Endothelial cell of umbilical vein (primary cell): ENCODE results near the gene THAP4. TPM values are rescaled to one million over a fixed set of nuclear protein-coding genes. Genes with fewer than 3 reads are reported as not detected.
A peak's percentile ranks its signal among the peaks of the same experiment; 100 is the strongest.

ENCODE experiments used
- BruUV-seq: library from RNA; stranded (reverse); fragments of 400-500 nt; replicated peaks from 2 replicates; lab custom pipeline; 2021; lab: Mats Ljungman, UMichigan
- CTCF ChIA-PET: fragments of 300-600, 350-600 bp; sonication (Branson Sonifier 250); formaldehyde crosslinking; loops from one replicate; lab custom pipeline; 2021; ENCODE audit warnings: antibody characterized with exemption, inconsistent platforms; lab: Charles Lee
- POLR2A ChIA-PET: fragments of 300-600, 350-600 bp; sonication (Branson Sonifier 250); formaldehyde crosslinking; loops from one replicate; lab custom pipeline; 2021; ENCODE audit warnings: antibody characterized with exemption, inconsistent platforms; lab: Charles Lee
- DNase-seq: peaks from one replicate; pipeline ENCODE4 v3.0.0-alpha.2; 2011; ENCODE audit warnings: low read depth, low spot score
- FAIRE-seq: peaks from 2 replicates; lab custom pipeline; 2011; peaks lifted over from hg19 to GRCh38; lab: Jason Lieb, UNC
- H2AFZ ChIP-seq: 2 replicates; pipeline ENCODE4 v1.6.0; 2012; ENCODE audit warnings: low read depth, low read length, control low read depth, inconsistent platforms
- H3K27ac ChIP-seq: 2 replicates; pipeline ENCODE4 v1.5.1; 2011; ENCODE audit warnings: low read depth, mild to moderate bottlenecking, control low read depth, low read length, moderate library complexity; ENCODE audit not compliant: insufficient read depth
- H3K27me3 ChIP-seq, 2 experiments: 2 replicates each; pipeline versions ENCODE4 v1.6.0 to v1.6.1; 2011; ENCODE audit warnings: low read length in 2 of 2, mixed read lengths in 1 of 2; ENCODE audit not compliant: control insufficient read depth in 2 of 2, insufficient read depth in 2 of 2
- H3K36me3 ChIP-seq, 2 experiments: 2 replicates in 1 of 2; 3 replicates in 1 of 2; pipeline ENCODE4 v1.5.1; 2011; ENCODE audit warnings: low read length in 2 of 2, mild to moderate bottlenecking in 1 of 2, moderate library complexity in 1 of 2; ENCODE audit not compliant: control insufficient read depth in 2 of 2, insufficient read depth in 2 of 2; ENCODE audit errors: extremely low read depth in 1 of 2
- H3K4me1 ChIP-seq: 3 replicates; pipeline ENCODE4 v1.5.1; 2011; ENCODE audit warnings: mild to moderate bottlenecking, low read length; ENCODE audit not compliant: control insufficient read depth, insufficient read depth; ENCODE audit errors: extremely low read depth
- H3K4me2 ChIP-seq: 2 replicates; pipeline ENCODE4 v1.6.1; 2011; ENCODE audit warnings: low read length, control low read depth, mixed read lengths; ENCODE audit not compliant: insufficient read depth
- H3K4me3 ChIP-seq, 3 experiments: fragments of 200-600 bp in 1 of 3; sonication (generic), shearing (Covaris generic) in 1 of 3; replicated peaks in 1 of 3; 2 replicates each; pipeline ENCODE4 v1.5.1; 2011 to 2016; ENCODE audit warnings: control low read depth in 3 of 3, low read length in 3 of 3, mild to moderate bottlenecking in 2 of 3, inconsistent platforms in 1 of 3, low read depth in 1 of 3, moderate library complexity in 1 of 3; ENCODE audit not compliant: insufficient read depth in 1 of 3
- H3K79me2 ChIP-seq: 2 replicates; pipeline ENCODE4 v1.6.0; 2012; ENCODE audit warnings: low read length, inconsistent platforms; ENCODE audit not compliant: control insufficient read depth, insufficient read depth
- H3K9ac ChIP-seq: replicated peaks from 2 replicates; pipeline ENCODE3; 2011; ENCODE audit warnings: low read length, control low read depth; ENCODE audit not compliant: insufficient read depth; ENCODE audit errors: extremely low read depth
- H3K9me1 ChIP-seq: replicated peaks from 3 replicates; pipeline ENCODE4 v1.6.0; 2011; ENCODE audit warnings: mild to moderate bottlenecking, low read length; ENCODE audit not compliant: control insufficient read depth, insufficient read depth; ENCODE audit errors: extremely low read depth
- H3K9me3 ChIP-seq: replicated peaks from 2 replicates; pipeline ENCODE4 v1.5.1; 2012; ENCODE audit warnings: low read length, inconsistent platforms; ENCODE audit not compliant: control insufficient read depth, insufficient read depth
- H4K20me1 ChIP-seq: replicated peaks from 2 replicates; pipeline ENCODE3; 2011; ENCODE audit warnings: mild to moderate bottlenecking, low read length; ENCODE audit not compliant: control insufficient read depth, insufficient read depth; ENCODE audit errors: extremely low read depth
- CTCF ChIP-seq, 2 donors: IDR thresholded peaks; 1 replicate in 1 of 2; 2 replicates in 1 of 2; pipeline ENCODE4 v1.5.1; 2011; ENCODE audit warnings: low read length in 2 of 2, mild to moderate bottlenecking in 2 of 2, moderate library complexity in 2 of 2, control low read depth in 1 of 2, inconsistent platforms in 1 of 2, low read depth in 1 of 2; ENCODE audit not compliant: insufficient read depth in 1 of 2; ENCODE audit errors: extremely low read depth in 1 of 2
- EZH2 ChIP-seq: IDR thresholded peaks from 2 replicates; pipeline ENCODE4 v1.6.1; 2012; ENCODE audit warnings: borderline replicate concordance, low read depth, mild to moderate bottlenecking, moderate library complexity, low read length, inconsistent platforms; ENCODE audit not compliant: severe bottlenecking
- GATA2 ChIP-seq: IDR thresholded peaks from 2 replicates; pipeline ENCODE4 v1.7.0; 2011; ENCODE audit warnings: low read depth, mild to moderate bottlenecking, moderate library complexity, mixed read lengths, low read length; ENCODE audit not compliant: insufficient read length, insufficient read depth
- MYC ChIP-seq: IDR thresholded peaks from one replicate; pipeline ENCODE4 v1.6.1; 2011; ENCODE audit warnings: mild to moderate bottlenecking, low read depth, low read length
- POLR2AphosphoS5 ChIP-seq: IDR thresholded peaks from 2 replicates; pipeline ENCODE4 v1.6.1; 2012; ENCODE audit warnings: low read depth, mild to moderate bottlenecking, control low read depth, low read length, moderate library complexity; ENCODE audit not compliant: insufficient read depth
- dilution Hi-C: fragments of 300-500 bp; cut with MboI; formaldehyde crosslinking; loops from one replicate; pipeline ENCODE4 v1.15.0; 2019; ENCODE audit warnings: low sequenced_read_pairs; ENCODE audit not compliant: extremely low pct_ligation_motif_present
- intact Hi-C: fragments of 100-400 bp; cut with micrococcal nuclease; formaldehyde crosslinking; loops from one replicate; pipeline ENCODE4 v1.10.0; 2022
- polyA plus RNA-seq, 4 experiments: library from polyadenylated mRNA; depleted of rRNA in 3 of 4; stranded (reverse) in 3 of 4; unstranded in 1 of 4; fragments of >200 nt; gene quantifications; 2 replicates each; pipeline versions ENCODE4 v1.2.1 to v1.2.3, GENCODE V29; 2011 to 2012; ENCODE audit warnings: missing spikeins in 1 of 4
- total RNA-seq: library from RNA; stranded (reverse); gene quantifications from 2 replicates; pipeline ENCODE4 v1.2.3, GENCODE V29; 2021

Gene THAP4
- total and polyA plus RNA-seq, 2 donors (not counting 3 experiments of a cell fraction or from before 2014, with no cell fraction given): 45.4 to 47.4 TPM

GRCh38 chr2:241653210-241653750 lies 16.3 kb upstream of the THAP4 start:
- intact Hi-C loops: no loop called here
- ChIA-PET CTCF (no interaction called here), POLR2A (no interaction called here)
- no peaks in the 10 kb centered on the region for H3K9me1 ChIP-seq
- H3K36me3 ChIP-seq: peaks cover 16 to 41% of the 10 kb centered on the region in 2 experiments
- H3K4me3 ChIP-seq: no peak overlapping the region
- dilution Hi-C loops: no loop called here
- TF ChIP-seq POLR2AphosphoS5 (no peak), GATA2 (no peak), EZH2 (no peak)
- no peak overlapping the region for H3K4me2 ChIP-seq
- no peaks in the 10 kb centered on the region for H4K20me1 ChIP-seq
- peak; percentile 49 for FAIRE-seq
- no peaks in the 10 kb centered on the region for H3K9me3 ChIP-seq
- H3K9ac ChIP-seq: no peak overlapping the region
- no peaks in the 10 kb centered on the region for H3K27me3 ChIP-seq
- DNase-seq: no peak
- H2AFZ ChIP-seq: no peak overlapping the region
- no peaks in the 10 kb centered on the region for H3K4me1 ChIP-seq
- BruUV-seq: no TSS peak
- H3K79me2 ChIP-seq: peaks cover 18% of the 10 kb centered on the region
- no peak overlapping the region for H3K27ac ChIP-seq

GRCh38 chr2:241652722-241653121 lies 15.8 kb upstream of the THAP4 start:
- DNase-seq (no peak), FAIRE-seq (no peak)
- no peak overlapping the region for H3K4me3 ChIP-seq
- H3K4me2 ChIP-seq: no peak overlapping the region
- no peaks in the 10 kb centered on the region for H4K20me1 ChIP-seq
- H3K4me1 ChIP-seq: no peaks in the 10 kb centered on the region
- no peaks in the 10 kb centered on the region for H3K27me3 ChIP-seq
- dilution Hi-C loops: no loop called here
- BruUV-seq: no TSS peak
- no peaks in the 10 kb centered on the region for H3K9me1 ChIP-seq
- H3K9me3 ChIP-seq: no peaks in the 10 kb centered on the region
- no peak overlapping the region for H3K27ac ChIP-seq
- POLR2A ChIA-PET: no interaction called here
- peaks cover 16 to 38% of the 10 kb centered on the region in 2 experiments for H3K36me3 ChIP-seq
- no peak overlapping the region for H2AFZ ChIP-seq
- TF ChIP-seq CTCF (IDR thresholded peaks at IDR 0.05; ENCODE audit: extremely low read depth in 1 of 2, insufficient read depth in 1 of 2, low read depth in 1 of 2, low read length in 2 of 2) (no peak), MYC (no peak)
- intact Hi-C loops: no loop called here
- CTCF ChIA-PET: no interaction called here
- H3K79me2 ChIP-seq: peaks cover 21% of the 10 kb centered on the region
- no peak overlapping the region for H3K9ac ChIP-seq
